ELF-1 (cell line): ENCODE data around the gene GSN.

Experiments
- DNase-seq: peaks from one replicate; pipeline ENCODE4 v3.0.0-alpha.2; 2016; ENCODE audit warnings: low read depth, low spot score

GSN gene

DNA sequence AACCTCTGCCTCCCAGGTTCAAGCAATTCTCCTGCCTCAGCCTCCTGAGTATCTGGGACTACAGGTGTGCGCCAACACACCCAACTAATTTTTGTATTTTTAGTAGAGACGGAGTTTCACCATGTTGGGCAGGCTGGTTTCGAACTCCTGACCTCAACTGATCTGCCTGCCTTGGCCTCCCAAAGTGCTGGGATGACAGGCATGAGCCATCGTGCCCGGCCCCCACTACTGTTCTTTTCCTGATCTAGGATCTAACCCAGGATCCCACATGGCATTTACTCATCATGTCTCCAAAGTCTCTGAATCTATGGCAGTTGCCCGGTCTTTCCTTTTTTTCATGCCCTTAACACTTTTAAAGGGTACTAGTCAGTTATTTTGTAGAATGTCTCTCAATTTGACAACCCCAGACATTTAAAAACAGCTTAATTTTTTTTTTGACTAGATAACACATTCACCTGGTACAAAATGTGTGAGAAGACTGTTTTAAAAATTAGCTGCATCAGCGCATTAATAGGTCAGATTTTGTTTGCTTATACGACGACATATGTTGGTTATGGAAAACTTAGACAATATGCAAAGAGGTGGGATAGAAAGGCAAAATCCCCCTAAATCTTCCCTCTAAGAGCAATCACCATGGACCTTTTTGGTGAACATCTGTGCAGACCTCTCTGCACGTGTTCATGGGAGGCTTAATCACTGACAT lies 55.6 kb downstream of the GSN start:
- no peak for DNase-seq

DNA sequence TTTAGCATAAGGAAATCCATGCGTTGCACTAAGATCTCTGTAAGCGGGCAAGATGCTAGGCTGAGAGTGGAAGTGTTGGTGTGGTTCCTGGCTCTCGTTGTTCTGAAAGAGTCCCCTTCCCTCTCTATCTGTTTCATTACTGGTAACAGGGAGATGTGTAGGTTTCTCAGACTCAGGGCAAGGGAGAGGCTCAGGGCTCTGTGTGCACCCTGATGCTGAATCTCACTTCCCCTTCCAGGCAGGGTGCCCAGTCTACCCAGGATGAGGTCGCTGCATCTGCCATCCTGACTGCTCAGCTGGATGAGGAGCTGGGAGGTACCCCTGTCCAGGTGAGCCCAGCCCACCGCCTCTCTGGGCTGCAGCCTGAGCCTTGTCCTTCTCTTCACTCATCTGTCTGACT lies 56.4 kb downstream of the GSN start:
- no peak for DNase-seq

DNA sequence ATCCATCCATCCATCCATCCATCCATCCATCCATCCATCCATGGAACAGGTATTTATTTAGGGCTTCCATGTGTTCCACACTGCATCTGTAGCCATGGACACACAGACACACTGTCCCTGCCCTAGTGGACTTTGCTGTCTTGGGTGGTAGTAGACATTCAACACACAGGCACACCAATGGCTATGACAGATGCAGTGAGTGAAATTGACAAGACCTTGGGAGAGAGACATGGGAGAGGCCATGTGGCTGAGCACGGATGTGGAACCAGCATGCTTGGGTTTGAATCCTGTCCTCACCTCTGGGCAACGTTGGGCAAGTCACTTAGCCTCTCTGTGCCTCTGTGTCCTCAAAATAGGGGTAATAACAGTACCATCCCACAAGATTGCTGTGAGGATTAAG lies 56.8 kb downstream of the GSN start:
- no peak for DNase-seq

DNA sequence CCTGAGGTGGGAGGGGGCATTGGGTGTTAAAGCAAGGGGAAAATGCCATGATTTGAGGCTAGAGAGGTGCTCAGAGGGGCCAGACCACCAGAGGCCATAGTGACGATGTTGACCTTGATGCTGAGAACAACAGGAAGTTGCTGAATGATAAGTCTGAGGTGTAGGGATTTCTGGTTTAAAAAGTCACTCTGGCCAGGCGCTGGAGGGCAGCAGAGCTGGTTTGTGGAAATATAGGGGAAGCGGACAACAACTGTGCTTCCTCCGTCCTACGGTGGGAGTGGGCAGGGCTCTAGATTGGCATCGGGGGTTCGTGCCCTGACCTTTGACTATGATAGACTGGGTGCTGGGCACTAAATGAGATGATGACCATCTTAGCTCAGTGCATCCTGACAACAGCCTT lies 57.4 kb downstream of the GSN start:
- DNase-seq = no peak

DNA sequence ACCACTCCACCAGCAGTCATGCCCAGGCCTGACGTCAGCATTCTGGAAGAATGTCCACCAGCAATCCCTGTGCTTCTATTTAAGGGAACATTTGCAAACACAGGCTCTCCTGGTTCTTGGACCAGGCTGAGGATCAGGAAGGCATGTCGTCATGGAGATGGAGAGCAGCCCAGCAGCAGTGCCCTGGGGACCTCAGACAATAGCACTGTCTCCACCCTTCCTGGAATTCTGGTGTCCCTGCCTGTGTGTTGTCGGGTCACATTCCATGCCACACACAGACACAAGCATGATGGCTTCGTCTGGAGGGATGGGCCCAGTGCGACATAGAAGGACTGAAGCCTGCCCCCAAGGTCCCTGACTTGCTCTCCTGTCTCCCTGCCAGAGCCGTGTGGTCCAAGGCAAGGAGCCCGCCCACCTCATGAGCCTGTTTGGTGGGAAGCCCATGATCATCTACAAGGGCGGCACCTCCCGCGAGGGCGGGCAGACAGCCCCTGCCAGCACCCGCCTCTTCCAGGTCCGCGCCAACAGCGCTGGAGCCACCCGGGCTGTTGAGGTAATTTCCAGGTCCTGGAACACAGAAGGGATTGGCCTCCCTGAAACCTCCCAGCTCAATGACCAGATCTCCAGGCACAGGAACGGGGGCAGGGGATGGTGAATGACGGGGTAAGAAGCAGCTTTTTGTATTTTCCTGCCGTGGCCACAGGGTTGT lies 58.3 kb downstream of the GSN start:
- DNase-seq = peak; percentile 83

DNA sequence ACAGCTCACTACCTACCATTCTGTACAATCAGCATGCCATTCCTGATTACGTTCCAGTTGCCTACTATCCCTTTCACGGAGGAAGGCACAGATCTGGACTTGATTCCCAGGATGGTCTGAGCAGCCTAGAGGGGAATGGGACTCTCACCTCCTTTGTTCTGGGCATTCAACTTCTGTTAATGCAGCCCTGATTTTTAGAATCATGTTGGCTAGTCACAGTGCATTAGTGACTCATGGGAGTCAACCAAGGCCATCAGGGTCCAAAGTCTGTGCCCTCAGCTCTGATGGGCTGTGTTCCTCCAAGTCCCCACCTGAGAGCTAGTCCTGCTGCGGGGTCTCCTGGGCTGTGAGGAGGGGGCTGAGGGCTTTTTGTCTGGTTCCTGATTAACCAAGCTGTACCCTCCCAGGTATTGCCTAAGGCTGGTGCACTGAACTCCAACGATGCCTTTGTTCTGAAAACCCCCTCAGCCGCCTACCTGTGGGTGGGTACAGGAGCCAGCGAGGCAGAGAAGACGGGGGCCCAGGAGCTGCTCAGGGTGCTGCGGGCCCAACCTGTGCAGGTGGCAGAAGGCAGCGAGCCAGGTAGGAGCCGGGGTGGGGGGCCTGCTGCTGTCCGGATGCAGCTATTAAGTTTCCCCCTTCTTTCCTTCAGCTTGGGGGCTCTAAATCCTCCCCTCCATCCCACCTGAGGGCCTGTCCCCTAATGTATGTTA lies 59.1 kb downstream of the GSN start:
- no peak for DNase-seq

DNA sequence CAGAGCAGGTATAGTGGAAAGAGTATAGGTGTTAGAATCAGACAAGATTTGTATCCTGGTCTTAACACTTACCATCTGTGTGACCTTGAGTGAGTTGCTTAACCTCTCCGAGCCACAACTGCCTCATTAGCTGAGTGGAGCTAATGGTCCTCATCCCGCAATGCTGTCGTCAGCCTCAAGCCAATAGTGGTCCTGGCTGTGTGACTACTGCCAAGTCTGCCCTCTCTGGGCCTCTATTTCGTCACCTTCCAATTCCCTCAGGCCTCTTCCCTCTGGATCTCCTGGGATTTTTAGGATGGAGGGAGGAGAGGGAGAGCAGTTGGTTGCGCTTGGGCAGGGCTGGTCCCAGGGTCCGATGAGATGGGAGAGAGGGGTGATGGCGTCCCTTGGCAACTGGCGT lies 60.5 kb downstream of the GSN start:
- no peak for DNase-seq

DNA sequence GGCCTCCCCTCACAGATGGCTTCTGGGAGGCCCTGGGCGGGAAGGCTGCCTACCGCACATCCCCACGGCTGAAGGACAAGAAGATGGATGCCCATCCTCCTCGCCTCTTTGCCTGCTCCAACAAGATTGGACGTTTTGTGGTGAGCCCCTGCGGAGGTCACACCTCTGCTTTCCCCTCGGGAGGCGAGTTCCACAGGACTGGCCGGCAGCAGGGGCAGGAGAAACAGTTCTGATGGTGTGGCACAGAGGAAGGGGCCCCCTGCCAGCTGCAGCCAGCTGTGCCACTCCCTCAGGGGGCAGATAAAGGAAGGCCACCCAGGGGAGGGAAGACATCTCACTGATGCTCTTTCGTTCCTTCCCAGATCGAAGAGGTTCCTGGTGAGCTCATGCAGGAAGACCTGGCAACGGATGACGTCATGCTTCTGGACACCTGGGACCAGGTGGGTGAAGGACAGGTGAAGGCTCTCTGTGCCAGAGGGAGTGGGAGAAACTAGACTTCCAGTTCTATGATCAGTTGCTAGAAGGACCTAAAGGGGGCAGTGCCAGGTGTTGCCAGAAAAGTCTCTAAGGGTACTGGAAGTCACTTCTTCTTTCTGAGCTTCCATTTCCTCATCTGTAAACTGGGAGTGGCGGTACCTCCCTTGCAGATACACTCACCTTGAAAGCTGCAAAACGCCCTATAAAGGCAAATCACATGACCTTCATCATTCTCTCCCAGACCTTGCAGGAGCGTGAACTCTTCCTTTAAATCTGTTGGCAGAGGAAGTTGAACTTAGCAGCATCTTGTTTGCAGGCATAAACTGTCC lies 61.1 kb downstream of the GSN start:
- no peak for DNase-seq

DNA sequence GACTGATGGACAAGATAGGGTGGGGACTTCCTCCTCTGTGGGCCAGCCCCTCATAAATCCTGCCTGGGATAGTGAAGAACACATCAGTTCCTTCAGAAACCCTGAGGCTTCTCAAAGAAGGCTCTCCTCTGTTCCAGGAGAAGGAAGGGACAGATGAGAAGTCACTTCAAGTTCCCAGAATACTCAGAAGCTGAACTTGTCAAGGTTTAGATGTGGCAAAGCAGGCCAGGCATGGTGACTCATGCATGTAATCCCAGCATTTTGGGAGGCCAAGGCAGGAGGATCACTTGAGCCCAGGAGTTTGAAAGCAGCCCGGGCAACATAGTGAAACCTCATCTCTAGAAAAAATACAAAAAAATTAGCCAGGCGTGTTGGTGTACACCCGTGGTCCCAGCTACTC lies 63.6 kb downstream of the GSN start:
- no peak for DNase-seq

DNA sequence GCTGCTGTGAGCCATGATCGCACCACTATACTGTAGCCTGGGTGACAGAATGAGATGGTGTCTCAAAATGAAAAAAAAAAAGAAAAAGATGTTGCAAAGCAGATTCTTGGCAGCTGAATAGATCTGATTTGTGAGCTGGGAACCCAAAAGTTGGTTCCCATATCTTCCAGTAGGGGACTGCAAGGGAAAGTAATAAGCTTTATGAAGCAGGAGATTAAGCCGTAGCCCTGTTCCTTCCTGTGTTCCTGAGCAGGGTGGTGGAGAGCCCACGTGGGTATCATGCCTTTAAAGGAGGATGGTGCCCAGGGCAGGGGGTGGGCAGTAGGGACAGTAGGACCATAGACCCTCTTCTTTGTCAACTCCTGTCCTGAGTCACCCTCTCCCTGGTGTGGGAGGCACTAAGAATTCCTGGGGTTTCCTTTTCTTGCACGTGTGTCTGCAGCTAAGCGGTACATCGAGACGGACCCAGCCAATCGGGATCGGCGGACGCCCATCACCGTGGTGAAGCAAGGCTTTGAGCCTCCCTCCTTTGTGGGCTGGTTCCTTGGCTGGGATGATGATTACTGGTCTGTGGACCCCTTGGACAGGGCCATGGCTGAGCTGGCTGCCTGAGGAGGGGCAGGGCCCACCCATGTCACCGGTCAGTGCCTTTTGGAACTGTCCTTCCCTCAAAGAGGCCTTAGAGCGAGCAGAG lies 64.2 kb downstream of the GSN start:
- DNase-seq = no peak

DNA sequence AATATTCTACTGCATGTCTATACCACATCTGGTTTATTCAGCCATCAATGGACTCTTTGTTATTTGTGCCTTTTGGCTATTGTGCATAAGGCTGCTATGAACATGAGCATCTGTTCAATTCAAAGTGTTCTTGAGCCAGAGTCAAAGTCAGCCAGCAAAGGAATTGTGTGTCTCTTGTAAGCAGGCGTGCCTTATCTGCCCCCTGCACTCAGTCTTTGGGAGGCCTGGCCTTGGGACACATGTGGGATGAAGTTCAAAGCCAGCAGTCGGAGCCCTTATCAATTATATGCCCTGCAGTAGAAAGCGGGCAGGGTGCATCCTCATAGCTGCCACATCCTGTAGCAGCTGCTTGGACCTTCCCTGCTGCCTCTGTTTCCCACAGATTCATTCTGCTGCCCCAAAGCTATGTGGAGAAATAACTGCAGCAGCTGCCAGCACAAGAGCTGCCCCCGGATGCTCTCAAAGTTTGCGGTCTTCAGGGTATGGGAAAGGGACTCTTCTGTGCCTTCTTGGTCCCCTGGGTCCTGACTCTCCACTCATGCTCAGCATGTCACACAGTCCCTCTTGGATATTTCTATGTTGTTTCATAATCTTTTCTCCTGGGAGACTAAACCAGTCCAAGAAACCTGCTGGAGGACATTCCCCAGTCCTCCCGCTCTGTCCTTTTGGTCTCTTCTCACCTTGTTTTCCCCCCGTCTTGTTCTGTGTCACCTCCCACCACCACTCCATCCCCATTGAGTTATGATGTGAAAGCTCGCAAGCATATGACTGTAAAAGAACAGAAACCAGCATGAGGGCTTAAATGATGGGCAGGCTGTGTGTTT lies 66.2 kb downstream of the GSN start:
- DNase-seq = no peak

DNA sequence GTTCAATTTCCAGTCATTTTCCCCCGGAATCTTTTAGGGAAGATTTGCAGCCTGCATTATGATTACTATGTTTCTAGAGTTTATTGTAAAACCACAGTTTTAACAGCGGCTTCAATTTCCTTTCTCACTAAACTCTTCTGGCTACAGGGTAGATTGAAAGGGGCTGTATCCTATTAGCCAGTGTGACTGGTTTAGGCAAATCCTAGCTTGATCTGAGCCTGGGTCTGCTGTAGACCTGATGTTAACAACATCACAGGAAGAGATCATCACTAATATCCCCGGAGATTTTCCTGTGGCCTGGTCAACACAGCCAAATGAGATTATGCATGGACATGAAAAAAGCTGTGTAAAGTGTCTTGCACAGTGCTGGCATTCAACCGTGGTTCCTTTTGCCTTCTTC lies 68.7 kb downstream of the GSN start:
- DNase-seq = no peak

DNA sequence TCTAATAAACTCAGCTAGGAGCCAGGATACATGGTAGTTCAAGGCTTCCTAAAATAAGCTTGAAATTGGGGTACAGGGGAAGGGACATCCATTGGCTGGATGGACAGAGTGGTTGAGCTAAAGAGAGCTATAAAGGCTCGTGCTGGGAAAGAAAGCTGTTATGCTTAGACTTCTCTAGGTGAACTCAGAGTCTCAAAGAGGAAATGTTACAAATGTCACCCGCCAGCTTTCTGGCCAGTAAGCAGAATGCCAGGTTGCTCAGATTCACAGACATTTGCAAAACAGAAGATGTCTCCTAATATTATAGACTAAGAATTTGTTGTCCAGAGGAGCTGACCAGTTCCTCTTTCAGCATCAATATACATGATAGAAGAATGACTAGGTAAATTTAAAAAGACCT lies 71.5 kb downstream of the GSN start:
- no peak for DNase-seq

DNA sequence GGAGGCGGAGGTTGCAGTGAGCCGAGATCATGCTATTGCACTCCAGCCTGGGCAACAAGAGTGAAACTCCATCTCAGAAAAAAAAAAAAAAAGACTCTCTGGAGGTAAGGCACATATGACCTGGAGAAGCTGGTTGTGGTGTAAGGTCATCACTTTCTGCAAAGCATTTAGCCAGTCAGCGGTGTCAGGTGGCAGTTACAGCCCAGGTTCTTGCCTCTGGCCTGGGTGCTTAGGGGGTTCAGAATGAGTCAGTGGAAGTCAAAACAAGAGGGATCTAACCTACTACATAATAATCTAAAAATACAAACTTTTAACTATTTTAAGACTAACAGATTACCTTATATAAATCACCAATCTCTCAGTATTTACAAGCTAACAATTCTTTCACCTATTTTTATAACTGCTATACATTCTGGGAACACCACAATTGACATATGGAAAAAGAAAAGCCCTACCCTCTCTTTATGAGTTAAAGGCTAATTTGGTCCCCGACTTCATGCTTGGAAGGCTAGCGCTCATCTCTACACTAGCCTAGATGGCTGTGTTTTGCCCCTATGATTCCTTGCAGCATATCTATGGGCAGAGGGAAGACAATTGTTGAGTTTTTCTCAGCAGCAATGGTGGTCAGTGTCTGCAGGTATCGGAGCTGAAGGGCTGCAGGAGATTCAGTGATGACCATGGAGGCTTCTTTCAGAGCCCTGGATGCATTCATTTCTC lies 72.9 kb downstream of the GSN start:
- no peak for DNase-seq

DNA sequence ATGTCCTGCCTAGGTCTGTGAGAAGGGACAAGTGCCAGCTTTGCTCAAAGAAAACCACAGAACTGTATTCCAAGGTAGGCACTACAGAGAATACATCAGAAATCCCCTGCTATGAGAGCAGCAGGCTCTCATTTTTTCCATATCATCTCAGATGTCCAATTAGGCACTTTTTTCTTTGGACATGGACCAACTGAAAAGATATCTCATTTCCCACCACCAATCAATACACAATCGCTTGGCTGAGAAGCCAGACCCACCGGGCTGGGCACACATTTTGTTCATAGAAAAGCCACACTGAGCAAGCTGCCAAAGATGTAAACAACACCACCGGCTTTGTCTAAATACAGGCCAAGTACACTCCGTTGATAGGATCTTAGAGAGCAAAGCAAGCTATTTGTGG lies 76.2 kb downstream of the GSN start:
- no peak for DNase-seq

DNA sequence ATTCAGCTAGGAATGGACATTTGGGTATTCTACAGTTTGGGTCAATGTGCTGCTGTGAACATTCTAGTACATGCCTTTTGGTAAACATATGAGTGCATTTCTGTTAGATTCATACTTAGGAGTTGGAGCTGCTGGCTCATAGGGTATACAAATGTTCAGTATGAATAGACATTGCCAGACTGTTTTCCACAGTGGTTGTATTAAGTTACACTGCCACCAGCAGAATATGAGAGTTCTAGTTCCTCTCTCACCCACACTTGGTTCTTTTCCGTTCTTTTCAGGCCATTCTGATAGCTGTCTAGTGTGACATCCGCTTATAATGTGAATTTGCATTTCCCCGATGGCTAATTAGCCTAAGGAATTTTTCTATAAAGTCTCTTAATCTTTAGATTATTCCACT lies 77.1 kb downstream of the GSN start:
- DNase-seq = no peak

DNA sequence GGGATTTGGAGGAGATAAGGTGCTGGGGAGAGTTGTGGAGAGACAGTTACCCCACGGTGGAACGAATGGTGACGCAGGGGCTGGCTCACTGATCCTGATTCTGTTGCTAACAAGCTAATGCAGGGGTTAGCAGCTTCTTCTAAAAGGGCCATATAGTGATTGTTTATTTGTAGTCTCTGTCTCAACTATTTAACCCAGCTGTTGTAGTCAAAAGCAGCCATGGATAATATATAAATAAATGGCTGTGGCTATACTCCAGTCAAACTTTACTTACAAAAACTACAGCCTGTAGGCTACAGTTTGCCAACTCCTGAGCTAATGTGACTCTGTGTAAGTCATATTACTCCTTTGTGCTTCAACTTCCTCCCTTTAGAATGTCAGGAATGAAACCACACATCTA lies 80.3 kb downstream of the GSN start:
- DNase-seq = no peak

DNA sequence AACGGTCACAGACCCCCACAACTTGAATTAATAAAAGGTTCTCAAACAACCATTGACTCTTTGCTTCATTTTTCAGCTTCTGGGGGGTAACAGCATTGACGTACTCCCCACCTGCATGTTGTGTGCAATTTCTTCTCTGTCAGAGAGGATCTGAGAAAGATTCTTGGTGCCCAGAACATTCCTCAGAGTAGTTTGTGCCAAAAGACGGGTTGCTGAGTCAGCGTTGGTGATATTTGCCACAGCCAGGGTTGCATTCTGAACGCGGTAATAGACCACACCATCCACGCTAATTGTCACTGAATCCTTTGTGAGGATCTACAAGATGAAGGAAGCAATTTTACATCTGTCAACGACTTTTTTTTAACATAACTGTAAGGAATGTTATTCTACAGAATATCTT lies 81.0 kb downstream of the GSN start:
- no peak for DNase-seq

DNA sequence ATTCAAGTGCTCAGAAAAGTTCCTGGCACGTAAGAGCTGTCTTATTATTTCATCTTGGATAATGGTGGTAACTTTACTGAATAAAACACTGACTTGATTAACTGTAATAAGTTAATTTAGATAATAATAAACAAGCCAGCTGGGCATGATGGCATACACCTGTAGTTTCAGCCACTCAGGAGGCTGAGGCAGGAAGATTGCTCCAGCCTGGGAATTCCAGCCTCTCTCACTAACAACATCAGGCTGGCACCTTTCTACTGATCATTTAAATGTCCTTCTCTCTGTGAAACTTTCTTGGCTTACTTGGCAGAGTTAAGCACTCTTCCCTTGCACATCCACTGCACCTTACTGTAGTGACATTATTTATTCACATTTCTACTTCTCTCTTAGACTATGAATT lies 82.1 kb downstream of the GSN start:
- no peak for DNase-seq

DNA sequence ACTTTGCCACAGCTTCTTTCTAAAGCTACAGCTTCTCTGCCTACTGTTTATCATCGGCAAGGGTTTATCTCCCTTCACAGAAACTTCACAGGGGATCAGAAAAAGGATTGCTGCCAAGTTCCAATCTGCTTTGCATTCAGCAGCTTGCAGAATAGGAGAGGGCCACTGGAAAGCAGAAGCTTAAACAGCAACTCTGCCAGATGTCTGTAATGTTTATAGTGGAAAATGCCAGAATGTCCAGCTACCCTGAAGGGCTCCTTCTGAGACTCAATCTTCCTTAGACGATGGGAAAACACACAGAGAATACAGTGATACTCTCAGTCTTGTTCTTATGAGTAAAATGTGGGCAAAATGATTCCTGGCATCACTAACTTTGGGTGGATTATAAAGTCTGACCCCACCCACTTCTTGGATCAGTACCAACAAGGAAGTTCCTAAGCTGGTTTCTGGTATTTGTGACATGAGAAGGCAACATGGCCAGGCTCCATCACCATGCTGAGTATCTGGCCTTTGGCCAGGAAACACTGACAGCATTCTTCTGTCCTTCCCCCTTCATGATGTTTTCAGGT lies 83.1 kb downstream of the GSN start:
- DNase-seq = no peak
